Glomerular visceral epithelial cell (primary cell): ENCODE measurements around the gene PAPLN.
A peak's percentile ranks its signal among the peaks of the same experiment; 100 is the strongest.

Experiments used
- DNase-seq: peaks from one replicate; pipeline ENCODE4 v3.0.0-alpha.2; 2016; ENCODE audit errors: extremely low spot score

The PAPLN gene

DNA sequence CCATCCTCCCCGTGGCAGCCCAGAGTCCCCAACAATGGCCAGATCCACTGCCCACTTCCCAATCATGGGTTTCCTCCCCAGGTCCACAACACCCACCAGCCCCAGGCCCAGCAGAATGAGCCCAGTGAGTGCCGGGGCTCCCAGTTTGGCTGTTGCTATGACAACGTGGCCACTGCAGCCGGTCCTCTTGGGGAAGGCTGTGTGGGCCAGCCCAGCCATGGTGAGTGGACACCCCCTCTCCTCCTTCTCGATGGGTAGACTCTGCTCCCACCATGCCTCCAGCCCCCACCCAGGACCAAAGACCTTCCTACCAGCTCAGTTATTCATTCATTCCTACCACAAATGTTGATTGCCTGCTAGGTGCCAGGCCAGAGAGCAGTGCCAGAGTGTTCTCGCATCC is 23.8 kb downstream of the PAPLN start:
- no peak for DNase-seq

DNA sequence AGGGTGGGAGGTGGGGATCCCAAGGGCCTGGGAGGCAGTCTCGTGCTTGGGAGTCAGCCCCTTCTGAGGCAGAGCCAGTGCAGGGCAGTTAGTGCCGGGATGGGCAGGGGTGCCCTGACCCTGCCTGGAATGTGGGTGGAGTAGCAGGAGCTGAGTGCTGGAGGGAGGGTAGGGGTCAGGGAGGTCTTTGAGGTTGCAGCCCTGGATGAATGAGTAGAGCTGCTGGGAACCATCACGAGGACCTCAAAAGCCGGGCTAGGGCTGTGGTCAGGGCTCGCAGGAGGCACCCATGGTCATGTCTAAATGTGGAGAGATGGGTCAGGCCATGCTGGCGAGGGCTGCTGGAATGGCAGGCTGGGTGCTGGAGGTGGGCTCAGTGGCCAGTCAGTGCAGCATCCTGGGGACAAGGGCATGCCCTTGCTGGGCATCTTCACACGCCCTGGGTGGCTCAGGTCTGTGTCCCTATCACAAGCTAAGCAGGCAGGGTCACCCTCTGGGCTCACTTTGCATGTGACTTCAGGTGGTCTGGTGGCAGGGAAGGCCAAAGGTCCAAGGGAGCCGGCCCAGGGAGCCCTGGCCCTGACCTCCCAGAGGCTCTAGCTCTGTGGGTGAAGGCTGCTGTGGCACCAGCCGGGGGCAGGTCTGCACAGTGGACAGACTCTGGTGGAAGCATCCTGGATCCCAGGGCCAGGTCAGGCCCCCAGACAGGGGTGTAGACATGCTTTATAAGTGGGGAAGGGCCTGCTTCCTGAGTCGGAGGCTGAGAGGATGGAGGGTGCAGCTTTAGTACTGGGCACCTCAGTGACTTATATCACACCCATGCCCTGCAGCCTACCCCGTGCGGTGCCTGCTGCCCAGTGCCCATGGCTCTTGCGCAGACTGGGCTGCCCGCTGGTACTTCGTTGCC is 24.5 kb downstream of the PAPLN start:
- no peak for DNase-seq

DNA sequence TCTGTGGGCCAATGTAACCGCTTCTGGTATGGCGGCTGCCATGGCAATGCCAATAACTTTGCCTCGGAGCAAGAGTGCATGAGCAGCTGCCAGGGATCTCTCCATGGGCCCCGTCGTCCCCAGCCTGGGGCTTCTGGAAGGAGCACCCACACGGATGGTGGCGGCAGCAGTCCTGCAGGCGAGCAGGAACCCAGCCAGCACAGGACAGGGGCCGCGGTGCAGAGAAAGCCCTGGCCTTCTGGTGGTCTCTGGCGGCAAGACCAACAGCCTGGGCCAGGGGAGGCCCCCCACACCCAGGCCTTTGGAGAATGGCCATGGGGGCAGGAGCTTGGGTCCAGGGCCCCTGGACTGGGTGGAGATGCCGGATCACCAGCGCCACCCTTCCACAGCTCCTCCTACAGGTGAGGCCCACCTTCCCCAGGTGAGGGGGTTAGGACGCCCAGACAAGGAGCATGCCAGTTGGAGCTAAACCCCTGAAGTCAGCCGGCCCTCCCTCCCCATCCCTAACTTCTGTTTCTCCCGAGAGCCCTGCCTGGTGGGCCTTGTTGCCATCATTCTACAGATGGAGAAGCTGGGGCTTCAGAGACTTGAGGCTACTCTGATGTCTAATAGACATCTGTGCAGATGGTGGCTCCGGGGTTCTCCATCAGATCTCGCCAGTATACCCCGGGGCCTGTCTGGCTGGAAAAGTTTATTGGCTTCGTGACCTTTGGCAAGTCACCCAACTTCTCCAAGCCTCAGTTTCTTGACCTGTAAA is 25.3 kb downstream of the PAPLN start:
- DNase-seq, result no peak

DNA sequence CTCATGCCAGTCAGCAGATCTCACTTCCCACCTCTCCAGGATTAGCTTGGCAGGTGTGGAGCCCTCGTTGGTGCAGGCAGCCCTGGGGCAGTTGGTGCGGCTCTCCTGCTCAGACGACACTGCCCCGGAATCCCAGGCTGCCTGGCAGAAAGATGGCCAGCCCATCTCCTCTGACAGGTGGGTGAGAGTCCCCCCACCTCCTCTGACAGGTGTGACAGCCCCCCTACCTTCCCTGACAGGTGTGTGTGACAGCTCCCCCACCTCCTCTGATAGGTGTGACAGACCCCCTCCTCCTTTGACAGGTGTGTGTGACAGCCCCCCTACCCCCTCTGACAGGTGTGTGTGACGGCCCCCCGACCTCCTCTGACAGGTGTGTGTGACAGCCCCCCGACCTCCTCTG is 26.3 kb downstream of the PAPLN start:
- DNase-seq, result no peak

DNA sequence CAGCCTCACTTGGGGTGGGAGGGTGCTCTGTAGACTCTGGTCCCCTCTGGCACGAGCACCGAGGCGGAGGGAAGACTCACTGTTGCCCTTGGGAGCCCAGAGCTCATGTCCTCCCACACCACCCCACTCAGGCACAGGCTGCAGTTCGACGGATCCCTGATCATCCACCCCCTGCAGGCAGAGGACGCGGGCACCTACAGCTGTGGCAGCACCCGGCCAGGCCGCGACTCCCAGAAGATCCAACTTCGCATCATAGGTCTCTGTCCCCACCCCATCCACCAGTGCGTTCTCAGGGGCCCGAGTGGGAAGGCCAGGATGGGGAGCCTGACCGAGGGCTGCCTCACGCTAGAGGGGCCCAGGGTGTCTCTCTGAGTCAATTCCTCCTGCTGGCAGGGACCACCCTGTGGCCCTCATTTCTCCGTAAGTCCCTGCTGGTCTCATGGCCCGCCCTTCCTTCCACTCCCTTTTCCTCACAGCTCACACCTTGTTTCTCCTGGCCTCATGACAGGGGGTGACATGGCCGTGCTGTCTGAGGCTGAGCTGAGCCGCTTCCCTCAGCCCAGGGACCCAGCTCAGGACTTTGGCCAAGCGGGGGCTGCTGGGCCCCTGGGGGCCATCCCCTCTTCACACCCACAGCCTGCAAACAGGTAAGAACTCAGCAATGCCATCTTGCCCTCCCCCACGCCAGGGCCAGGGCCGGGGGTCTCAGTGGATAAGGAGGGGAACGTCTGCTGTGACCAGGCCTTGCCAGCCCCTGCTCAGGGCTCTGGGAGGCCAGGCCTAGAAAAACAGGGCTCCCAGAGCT is 27.0 kb downstream of the PAPLN start:
- DNase-seq, result no peak

DNA sequence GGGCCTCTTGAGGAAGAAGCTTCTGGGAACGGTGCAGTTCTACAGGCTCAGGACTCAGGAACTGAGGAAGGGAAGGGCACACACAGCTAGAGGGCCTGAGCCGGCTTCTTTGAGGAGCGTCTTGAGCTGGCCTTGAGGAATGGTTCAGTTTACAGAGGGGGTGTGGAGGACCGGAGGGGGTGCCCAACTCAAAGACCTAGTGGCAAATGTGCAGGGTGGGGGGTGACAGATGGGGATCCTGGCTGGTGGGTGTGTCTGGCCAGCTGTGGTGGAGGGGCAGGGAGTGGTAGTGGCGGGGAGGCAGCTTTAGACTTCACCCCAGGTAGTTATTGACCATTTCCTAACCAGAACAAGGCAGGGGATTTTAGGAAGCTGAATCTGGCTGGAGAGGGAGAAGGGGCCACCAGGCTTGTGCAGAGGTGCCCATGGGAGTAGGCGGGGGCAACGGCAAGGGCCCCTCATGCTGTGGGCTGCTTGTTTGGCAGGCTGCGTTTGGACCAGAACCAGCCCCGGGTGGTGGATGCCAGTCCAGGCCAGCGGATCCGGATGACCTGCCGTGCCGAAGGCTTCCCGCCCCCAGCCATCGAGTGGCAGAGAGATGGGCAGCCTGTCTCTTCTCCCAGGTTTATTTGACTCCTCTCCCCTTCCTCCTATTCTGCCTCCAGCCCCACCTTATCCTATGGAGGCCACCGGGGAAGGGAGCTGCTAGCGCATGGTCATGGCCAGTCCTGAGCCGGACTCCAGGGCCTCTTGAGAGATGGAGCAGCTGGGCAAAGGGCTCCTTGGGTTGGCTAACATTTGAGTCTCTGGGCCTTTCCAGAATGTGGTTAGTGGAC is 27.8 kb downstream of the PAPLN start:
- DNase-seq, result no peak

DNA sequence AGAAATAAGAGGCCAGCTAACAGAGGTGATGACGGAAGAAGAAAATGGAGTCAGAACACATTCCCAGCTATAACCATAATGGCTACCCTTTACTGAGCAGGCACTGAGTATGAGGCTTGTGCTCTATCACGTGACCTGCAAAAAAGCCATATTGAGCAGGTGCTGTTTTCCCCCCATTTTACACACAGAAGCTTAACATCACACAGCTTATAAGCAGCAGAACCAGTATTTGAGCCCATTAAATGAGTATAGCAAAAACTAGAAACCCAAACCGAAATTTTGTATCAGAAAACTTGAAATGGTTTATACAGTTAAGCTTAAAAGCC is 28.4 kb downstream of the PAPLN start:
- no peak for DNase-seq

DNA sequence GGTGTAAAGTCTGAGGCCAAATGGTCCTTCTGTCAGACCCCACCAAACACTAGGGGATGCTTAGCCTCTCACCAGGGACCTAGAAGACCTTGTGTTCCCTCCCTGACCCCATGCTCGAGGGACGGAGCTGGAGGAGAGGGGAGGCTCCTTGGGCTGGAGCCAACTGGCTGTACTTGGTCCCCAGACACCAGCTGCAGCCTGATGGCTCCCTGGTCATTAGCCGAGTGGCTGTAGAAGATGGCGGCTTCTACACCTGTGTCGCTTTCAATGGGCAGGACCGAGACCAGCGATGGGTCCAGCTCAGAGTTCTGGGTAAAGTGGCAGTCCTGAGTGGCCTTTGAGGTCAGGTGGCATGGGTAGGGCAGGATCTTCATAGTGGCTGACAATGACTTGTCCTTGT is 29.0 kb downstream of the PAPLN start:
- no peak for DNase-seq

DNA sequence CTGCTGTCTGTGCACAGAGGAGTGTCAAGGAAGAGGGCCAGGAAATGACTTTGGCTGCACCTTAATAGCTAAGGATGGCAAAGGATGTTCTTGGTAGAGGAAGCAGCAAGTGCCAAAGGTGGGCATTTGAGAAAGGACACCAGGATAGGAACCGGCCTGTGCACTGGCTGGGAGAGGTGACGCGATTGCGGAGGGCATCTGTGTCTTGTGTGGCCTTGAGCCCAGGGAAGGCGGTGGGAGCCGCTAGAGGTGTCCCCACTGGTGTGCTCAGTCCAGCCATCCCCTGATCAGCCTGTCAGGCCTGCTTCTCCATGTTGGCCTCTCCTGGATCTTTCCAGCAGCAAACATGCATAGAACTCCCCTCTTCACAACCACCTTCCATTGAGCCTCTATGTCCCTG is 30.2 kb downstream of the PAPLN start:
- no peak for DNase-seq

DNA sequence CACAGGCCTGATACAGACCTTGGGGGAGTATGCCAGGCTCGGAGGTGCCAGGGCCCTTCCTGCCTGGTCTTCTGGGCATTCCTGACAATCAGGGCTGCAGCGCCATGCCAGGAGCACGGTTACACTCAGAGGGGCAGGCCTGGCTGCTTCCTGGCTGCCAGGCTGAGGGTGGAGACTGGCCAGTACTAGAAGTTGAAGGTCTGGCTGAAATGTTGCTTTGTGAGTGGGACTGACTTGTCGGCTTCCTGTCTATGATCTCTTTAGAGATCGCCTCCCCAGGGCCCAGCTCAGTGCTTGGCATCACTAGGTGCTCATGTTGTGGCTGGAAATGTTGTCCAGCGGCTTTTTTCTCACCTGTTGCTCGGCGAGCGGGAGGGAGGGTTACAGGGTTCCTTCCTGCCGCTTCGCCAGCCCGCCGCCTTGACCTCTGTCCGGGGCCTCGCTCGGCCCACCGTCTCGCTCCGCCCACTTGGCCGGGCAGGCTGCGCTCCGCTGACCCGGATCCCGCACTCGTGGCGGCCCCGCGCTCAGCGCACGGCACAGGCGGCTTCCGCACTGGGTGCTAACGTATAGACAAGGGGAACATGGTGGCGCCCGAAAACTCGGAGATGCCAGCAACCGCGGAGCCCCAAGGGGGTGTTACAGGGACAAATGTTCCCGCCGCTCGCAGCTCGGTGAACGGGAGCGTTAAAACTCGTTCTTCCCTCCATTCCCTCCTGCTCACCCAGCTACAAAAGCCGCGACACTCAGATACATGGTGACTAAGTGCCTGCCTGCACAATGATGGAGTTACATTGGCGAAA is 32.6 kb downstream of the PAPLN start:
- peak; percentile 44 for DNase-seq

DNA sequence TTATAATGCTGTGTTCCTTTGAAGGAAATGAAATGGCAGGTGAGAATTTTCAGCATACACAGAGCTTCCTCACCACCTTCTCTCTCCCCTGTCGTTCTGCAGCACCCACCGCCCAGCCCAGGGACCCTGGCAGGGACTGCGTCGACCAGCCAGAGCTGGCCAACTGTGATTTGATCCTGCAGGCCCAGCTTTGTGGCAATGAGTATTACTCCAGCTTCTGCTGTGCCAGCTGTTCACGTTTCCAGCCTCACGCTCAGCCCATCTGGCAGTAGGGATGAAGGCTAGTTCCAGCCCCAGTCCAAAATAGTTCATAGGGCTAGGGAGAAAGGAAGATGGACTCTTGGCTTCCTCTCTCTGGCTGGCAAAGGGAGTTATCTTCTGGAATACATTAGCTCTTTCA is 35.1 kb downstream of the PAPLN start:
- DNase-seq, result no peak

DNA sequence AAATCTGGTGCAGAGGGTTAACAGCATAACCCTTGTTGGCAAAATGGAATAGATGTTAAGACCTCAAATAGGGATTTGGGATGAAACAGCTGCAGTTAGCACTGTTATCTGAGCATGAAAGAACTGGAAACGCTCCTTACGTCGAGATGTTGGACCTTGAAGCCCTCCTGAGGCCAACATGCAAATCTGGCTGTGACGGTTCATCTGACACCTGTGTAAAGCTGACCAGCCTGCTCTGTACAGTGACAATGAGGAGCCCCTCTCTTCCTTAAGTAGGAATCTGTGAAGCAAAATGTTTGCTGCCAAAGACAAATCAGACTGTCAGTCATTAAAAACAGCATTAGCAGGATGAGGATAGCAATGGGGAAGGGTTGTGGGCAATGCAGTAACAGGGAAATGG is 36.5 kb downstream of the PAPLN start:
- no peak for DNase-seq

DNA sequence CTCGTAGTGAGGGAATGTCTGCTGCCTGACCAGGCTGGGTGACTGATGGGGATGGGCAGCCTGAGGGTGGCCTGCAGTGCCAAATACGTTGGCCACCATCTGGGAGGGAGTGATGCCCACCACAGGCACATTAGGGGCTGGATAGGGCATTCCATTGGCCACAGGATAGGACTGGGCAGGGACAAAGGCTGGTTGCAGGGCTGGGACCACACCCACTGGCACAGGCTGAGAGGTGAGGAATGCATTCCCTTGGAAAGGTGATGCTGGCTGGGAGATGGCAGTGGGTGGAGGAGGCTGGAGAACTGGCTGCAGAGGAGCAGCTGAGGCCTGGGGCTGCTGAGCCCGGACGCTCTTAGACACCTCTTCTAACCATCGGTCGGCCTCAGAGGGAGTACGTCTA is 39.5 kb downstream of the PAPLN start:
- DNase-seq, result no peak

DNA sequence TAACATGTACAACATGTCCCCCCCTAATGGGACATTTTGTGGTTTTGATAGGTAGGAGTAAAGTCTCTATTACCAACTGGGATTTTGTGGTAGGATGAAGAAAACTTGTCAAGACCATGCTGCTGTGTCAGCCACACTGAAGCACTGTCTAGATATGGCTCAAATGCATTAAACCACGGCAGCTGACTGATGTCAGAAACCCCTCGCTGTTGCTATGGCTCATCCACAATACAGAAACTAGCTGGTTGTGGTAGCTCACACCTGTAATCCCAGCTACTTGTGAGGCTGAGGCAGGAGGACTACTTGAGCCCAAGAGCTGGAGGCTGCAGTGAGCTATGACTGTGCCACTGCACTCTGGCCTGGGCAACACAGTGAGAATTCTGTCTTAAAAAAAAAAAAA is 40.1 kb downstream of the PAPLN start:
- no peak for DNase-seq

DNA sequence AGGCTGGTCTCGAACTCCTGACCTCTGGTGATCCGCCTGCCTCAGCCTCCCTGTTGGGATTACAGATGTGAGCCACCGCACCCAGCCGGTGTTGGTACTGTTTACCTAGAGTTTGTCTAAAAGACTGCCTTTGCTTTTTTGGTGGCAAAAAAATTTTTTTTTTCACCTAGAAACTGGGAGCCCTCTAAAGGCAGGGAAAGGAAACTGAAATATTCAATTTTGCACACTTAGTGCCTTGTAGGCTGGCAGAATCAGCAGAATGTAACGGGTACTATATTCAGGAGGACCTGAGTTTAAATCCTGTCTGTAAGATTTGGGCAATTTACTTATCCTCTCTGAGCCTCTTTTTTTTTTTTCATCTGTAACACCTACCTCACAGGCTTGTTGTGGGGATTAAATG is 43.6 kb downstream of the PAPLN start:
- DNase-seq, result no peak

DNA sequence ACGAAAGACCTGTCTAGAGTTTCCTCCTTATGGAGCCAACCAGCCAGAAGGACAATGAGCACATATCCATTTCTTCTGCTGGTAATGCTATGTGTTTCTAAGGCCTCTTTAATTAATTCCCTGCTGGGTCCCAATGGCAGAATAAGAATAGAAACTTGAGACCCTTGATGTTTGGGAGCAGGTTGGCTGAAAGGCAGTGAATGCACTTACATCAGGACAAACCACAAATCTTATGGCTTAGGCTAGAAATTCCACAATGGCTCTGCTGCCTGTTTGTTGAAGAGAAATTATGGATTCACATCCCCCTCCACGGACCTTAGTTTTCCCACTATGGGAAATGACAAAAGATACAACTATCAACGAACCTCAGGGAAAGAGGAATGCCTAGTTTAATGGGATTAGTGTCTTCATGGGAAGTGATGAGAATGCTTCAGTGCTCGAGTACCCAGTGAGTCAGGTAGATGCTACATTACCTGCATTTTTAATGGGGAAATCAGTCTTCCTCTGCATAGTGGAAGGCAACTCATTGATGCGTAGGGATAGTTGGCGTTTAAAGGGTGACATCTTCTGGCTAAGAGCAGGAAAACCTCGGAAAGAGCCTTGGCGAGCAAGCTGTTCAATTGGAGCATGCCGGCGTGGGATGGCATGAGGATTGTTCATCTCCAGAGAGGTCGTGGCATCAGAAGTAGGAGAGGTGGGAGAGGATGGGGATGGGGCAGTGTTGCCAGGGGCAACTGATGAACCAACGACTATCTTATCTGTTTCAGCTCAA is 46.5 kb downstream of the PAPLN start:
- DNase-seq, result peak; percentile 41

DNA sequence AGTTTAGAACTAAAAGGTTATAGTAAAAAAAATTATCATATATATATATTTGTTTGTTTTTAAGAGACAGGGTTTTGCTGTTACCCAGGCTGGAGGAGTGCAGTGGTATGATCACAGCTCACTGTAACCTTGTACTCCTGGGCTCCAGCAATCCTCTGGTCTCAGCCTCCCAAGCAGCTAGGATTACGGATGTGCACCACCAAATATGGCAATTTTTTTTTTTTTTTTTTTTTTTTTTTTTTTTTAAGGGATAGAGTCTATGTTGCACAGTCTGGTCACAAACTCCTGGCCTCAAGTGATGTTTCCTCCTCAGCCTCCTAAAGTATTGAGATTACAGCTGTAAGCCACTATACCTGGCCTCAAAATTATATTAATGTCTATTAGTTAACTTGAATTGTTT is 48.7 kb downstream of the PAPLN start:
- DNase-seq, result no peak

DNA sequence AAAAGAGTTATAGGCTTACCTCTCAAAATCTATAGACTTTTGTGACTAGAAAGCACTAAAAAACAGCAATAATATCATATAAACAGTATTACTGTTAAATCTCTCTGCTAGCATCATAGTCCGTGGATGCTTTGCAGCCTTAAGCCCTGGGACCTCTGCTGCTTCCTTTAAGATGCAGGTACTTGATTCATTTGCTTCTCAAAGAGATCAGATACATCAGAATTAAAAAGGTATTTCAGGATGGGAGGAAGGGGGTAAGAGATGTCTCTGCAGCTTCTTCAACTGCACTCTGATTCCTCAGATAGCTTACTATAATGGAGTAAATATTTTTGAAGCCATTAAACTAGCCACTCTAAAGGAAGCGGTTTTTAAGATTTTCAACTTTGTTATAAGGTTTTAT is 49.3 kb downstream of the PAPLN start:
- no peak for DNase-seq

DNA sequence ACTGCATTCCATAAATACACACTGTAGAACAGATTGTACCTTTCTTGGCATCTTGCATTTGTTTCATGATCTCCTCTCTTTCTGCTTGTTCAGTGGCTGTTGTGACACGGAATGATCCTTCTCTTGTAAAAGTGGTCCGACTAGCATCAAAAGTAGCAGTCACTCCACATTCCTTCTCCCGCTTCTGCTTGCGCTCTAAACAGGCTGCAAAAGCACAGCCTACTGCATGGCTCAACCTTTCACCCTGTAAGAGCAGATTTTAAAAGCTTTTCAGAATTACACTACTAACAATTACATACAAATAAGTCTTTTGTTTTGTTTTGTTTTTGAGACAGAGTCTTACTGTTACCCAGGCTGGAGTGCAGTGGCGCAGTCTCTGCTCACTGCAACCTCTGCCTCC is 49.8 kb downstream of the PAPLN start:
- DNase-seq, result no peak

DNA sequence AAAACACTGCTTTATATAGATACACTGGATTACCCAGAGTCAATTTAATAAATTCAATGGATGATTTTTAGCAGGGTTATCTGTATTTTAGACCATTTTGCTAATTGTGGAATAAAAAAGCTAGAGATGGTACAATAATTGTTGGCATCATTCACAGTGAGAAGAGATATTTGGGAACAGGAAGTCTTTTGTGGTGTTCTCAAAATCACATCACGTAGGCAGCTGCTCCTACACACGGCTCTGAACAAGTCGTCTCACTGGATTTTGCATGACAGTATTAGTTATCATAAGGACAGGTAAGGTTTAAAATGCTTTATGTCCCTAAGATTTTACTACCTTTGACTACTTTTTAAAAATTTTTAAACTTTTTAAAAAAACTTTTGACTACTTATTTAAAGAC is 52.0 kb downstream of the PAPLN start:
- no peak for DNase-seq
